ENCODE measurements around the gene PTCH2.

PTCH2 gene

GRCh38 chr1:44842862-44843655 lies at the start of gene PTCH2:
Gene PTCH2 (minus strand): TSS chr1:44843253. CDS start chr1:44842932, 321 bp downstream.
- DNase-seq (ENCODE audit: low read depth in 2 of 2) = no peak

DNA sequence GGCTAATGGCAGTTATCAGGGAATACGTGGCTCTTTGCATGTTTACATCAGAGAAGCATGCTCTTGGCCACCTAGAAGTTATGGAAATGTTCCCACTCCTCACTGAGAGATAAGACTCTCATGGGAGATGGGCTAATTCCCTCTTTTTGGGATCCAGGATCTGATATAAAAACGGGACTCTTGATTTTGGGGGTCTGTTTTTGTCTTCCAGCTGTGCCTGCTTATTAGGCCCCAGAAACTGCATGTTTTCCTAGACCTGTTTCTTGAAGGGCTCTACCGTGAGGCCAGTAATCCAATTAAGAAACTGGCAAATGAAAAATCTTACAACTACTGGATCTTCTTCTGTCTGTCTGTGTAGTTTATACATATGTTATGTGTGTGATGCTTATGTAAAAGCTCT lies 47.0 kb upstream of the PTCH2 start:
- DNase-seq (ENCODE audit: low read depth in 2 of 2) = no peak

GRCh38 chr1:44885406-44885805 lies 42.4 kb upstream of the PTCH2 start:
- DNase-seq (ENCODE audit: low read depth in 2 of 2) = no peak

DNA sequence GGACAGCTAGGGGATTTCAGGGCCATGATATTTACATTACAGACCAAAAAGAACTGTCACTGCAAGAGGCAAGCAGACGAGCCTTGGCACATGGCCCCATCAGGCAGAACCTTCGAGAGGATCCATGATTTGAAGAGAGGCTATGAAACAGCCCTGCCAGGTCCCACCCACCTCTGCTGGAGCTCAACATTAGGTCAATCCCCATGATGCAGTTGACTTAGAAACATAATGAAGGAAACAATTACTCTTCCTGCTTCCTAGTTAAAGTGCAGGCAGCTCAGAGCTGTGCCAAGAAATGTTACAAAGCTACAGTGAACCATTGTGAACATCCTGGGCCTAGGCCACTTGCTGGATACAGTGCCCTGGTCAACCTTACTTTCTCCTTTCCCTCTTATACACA lies 41.7 kb upstream of the PTCH2 start:
- DNase-seq (ENCODE audit: low read depth in 2 of 2) = no peak

DNA sequence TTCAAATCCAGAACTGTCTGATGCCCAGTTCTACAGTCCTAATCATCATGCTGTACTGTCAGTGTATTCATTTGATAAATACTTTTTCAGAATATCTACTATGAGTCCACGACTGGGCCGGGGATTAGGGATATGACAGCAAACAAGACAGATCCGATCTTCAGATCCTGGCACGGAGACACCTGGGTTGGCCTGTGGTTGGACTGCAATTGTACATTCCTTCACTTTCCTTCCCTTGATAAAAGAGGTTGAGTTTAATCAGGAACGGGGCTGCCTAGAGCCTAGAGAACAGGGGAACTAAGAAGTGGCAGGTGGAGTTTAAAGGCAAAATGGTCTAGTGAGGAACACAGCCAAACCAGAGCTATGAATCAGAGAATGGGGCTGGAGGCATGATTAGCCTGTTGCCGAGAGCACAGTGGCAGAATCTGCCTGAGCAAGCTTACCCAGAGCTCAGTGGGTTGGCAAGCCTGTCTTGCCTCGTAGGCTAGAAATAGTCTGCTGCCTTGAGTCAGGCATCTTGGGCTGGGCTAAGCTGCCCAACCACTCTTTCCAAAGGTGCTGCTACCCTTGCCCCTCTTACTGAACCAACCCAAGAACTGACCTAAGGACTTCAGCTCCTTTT lies 38.1 kb upstream of the PTCH2 start:
- no peak for DNase-seq (ENCODE audit: low read depth in 2 of 2)

DNA sequence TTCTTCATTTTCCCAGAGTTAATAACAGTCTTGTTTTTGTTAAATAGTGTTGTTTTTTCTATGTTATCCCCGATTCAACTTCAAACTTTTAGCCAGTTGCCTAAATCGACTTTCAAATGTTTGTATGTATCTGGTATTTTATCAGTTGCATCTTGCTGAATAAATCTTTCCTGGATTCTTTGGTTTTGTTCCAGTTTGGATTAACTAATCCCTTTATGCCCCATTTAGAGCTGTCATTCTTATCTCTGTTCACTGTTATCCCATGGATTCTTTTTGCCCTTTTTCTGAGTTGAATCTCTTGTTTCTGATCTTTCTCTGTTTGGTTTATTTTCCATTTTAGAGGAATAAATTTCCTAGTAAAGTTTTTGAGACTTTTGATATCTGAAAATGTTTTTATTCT lies 31.1 kb upstream of the PTCH2 start:
- no peak for DNase-seq (ENCODE audit: low read depth in 2 of 2)

DNA sequence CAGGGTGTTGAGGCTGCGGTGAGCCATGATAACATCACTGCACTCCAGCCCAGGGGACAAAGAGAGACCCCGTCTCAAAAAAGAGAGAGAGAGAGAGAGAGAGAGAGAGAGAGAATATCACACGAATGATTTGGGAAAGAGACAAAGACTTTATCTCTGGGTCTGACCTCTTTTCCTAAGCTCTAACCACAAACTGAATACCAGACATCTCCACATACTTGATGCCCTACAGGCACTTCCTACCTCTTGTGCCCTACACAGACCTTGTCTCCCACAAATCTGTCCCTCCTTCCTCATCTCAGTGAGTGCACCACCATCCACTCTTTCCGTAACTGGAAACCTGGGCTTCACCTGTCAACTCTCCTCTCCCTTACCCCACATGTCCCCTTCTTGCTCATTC lies 27.0 kb upstream of the PTCH2 start:
- DNase-seq (ENCODE audit: low read depth in 2 of 2) = no peak

GRCh38 chr1:44867801-44868200 lies 24.7 kb upstream of the PTCH2 start:
- no peak for DNase-seq (ENCODE audit: low read depth in 2 of 2)

DNA sequence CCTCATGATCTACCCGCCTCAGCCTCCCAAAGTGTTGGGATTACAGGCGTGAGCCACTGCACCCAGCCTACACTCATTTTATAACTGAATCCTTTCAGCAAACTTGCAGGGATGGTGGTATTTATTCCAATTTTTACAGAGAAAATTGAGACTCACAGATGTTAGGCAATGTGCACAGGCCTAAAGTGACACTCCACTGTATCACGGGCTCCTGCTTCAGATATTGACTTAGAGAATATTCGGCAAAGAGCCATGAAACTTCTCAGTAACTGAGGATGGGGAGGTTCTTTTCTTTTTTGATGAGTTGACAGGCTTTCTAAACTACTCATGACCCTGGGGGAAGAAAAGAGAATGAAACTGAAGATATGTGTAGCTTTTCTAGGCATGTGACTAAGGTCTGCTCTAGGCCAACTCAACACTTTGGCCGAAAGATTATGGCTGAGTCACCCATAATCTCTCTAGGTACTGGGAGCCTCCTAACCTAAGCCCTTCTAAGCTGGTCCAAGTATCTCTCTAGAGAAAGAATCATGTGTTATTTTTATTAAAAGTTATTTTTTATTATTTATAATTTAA lies 19.9 kb upstream of the PTCH2 start:
- no peak for DNase-seq (ENCODE audit: low read depth in 2 of 2)

- DNase-seq (ENCODE audit: low read depth in 2 of 2) = no peak
Measured at GRCh38 chr1:44860891-44861425, 17.9 kb upstream of the PTCH2 start.

GRCh38 chr1:44860331-44860730 lies 17.3 kb upstream of the PTCH2 start:
- DNase-seq (ENCODE audit: low read depth in 2 of 2) = no peak

- no peak for DNase-seq (ENCODE audit: low read depth in 2 of 2)
Measured at GRCh38 chr1:44857446-44857845, 14.4 kb upstream of the PTCH2 start.

DNA sequence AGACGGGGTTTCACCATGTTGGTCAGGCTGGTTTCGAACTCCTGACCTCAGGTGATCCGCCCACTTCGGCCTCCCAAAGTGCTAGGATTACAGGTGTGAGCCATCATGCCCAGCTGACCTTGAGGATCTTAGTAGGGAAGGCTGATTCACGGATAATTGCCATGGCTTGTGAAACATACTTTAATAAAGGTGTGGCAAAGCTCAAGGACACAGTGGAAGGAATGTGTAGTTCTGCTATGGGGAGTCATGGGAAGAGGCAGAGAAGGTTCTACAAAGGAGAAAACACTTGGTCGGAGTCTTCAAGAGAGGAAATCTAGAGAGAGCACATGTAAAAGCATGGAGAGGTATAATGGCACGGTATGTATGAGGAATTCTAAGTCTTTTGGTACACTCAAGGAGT lies 12.7 kb upstream of the PTCH2 start:
- no peak for DNase-seq (ENCODE audit: low read depth in 2 of 2)

DNA sequence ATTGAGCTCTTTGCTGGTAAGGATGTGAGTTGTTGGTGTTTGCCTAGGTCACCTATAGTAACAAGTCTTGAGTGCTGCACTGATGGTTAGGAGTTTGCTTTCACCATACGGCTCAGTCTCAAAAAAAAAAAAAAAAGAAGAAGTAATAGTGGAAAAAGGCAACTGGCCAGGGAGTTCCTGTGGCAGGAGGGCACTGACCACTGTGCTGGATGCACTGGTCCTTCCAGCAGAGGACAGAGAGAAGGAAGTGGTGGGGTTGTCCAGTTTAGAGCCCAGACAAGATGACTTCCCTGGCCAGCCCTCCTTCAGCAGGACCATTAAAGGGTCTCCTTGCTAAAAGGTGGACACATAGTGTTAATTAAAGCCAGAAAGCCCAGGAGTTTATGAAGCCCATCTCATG lies 11.9 kb upstream of the PTCH2 start:
- DNase-seq (ENCODE audit: low read depth in 2 of 2) = no peak

GRCh38 chr1:44853201-44853600 lies 10.1 kb upstream of the PTCH2 start:
- no peak for DNase-seq (ENCODE audit: low read depth in 2 of 2)

DNA sequence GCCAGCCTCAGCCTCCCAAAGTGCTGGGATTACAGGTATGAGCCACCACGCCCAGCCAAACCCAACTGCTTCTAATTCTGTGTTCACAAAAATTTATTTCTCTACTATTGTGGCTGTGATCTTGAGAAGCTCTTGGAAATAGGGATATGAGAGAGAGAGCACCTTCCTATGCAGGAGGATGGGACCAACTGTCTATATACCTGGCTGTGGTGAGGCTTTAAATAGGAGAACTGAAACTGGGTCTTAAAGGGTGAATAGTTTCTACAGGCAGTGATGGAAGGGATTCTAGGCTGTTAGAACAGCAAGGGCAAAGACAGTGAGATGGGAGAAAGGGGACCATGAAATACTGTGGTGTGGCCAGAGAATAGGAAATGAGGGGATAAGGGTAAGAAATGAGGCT lies 8.3 kb upstream of the PTCH2 start:
- no peak for DNase-seq (ENCODE audit: low read depth in 2 of 2)

- DNase-seq (ENCODE audit: low read depth in 2 of 2) = no peak
Measured at GRCh38 chr1:44849575-44850132, 6.6 kb upstream of the PTCH2 start.

- DNase-seq (ENCODE audit: low read depth in 2 of 2) = no peak
Measured at GRCh38 chr1:44848456-44849181, 5.6 kb upstream of the PTCH2 start.

GRCh38 chr1:44847845-44848244 lies 4.8 kb upstream of the PTCH2 start:
- no peak for DNase-seq (ENCODE audit: low read depth in 2 of 2)

- DNase-seq (ENCODE audit: low read depth in 2 of 2) = no peak
Measured at GRCh38 chr1:44846985-44847384, 3.9 kb upstream of the PTCH2 start.

DNA sequence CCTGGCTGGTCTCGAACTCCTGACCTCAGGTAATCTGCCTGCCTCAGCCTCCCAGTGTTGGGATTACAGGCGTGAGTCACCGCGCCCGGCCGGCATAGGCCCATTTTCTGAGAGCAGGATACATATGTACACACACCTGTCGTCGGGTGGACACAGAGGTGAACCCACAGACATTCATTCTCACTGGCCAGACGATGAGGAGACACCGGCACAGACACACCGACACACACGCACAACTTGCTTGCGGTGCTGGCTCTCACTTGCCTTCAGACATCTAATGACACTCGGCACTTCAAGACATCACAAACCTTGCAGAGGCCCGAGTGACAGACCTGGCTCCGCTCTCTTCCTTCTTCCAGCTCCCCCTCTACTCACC lies 579 bp downstream of the PTCH2 start:
- DNase-seq (ENCODE audit: low read depth in 2 of 2) = no peak

GRCh38 chr1:44839576-44839975 lies 3.5 kb downstream of the PTCH2 start:
- DNase-seq (ENCODE audit: low read depth in 2 of 2) = no peak
